Measurements from ENCODE around the gene TMEM258. TPM values are rescaled to one million over a fixed set of nuclear protein-coding genes. Genes with fewer than 3 reads are reported as not detected.

TMEM258 gene
- total and polyA plus RNA-seq, 10 of the 15 experiments (the other 5 are each of a cell fraction or from before 2014, with no cell fraction given) = 160 to 840 (median 326) TPM

DNA sequence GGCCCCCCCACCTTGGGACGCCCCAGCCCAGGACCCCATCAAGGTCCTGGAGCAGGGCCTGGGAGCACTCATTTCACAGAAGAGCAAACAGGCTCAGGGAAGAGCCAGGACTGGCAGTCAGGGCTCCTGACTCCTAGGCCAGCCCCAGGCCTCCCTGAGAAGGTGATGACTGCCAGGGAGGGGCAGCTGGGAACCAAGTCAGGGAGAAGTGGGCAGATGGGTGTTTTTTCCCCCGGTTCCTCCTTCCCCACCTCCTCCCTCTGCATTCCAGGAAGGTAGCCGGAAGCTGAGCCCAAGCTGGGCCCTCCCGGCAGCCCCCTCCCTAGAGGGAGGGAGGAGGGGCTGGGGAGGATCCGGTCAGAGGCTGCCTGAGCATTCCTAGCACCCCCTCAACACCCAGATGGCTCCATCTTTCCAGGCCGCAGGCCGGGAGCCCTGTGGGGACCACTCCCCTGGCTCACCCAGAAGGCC lies 20.4 kb downstream of the TMEM258 start (continued):
- TF ChIP-seq, protein P1, sequence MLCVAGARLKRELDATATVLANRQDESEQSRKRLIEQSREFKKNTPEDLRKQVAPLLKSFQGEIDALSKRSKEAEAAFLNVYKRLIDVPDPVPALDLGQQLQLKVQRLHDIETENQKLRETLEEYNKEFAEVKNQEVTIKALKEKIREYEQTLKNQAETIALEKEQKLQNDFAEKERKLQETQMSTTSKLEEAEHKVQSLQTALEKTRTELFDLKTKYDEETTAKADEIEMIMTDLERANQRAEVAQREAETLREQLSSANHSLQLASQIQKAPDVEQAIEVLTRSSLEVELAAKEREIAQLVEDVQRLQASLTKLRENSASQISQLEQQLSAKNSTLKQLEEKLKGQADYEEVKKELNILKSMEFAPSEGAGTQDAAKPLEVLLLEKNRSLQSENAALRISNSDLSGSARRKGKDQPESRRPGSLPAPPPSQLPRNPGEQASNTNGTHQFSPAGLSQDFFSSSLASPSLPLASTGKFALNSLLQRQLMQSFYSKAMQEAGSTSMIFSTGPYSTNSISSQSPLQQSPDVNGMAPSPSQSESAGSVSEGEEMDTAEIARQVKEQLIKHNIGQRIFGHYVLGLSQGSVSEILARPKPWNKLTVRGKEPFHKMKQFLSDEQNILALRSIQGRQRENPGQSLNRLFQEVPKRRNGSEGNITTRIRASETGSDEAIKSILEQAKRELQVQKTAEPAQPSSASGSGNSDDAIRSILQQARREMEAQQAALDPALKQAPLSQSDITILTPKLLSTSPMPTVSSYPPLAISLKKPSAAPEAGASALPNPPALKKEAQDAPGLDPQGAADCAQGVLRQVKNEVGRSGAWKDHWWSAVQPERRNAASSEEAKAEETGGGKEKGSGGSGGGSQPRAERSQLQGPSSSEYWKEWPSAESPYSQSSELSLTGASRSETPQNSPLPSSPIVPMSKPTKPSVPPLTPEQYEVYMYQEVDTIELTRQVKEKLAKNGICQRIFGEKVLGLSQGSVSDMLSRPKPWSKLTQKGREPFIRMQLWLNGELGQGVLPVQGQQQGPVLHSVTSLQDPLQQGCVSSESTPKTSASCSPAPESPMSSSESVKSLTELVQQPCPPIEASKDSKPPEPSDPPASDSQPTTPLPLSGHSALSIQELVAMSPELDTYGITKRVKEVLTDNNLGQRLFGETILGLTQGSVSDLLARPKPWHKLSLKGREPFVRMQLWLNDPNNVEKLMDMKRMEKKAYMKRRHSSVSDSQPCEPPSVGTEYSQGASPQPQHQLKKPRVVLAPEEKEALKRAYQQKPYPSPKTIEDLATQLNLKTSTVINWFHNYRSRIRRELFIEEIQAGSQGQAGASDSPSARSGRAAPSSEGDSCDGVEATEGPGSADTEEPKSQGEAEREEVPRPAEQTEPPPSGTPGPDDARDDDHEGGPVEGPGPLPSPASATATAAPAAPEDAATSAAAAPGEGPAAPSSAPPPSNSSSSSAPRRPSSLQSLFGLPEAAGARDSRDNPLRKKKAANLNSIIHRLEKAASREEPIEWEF (IDR thresholded peaks at IDR 0.05; ENCODE audit: insufficient replicate concordance, low read depth, low read length) = no peak
- no peak for TF ChIP-seq FOS (IDR thresholded peaks at IDR 0.05; ENCODE audit: borderline replicate concordance, extremely low read depth, insufficient read length)
- no peak for TF ChIP-seq RAD51 (IDR thresholded peaks at IDR 0.05)

DNA sequence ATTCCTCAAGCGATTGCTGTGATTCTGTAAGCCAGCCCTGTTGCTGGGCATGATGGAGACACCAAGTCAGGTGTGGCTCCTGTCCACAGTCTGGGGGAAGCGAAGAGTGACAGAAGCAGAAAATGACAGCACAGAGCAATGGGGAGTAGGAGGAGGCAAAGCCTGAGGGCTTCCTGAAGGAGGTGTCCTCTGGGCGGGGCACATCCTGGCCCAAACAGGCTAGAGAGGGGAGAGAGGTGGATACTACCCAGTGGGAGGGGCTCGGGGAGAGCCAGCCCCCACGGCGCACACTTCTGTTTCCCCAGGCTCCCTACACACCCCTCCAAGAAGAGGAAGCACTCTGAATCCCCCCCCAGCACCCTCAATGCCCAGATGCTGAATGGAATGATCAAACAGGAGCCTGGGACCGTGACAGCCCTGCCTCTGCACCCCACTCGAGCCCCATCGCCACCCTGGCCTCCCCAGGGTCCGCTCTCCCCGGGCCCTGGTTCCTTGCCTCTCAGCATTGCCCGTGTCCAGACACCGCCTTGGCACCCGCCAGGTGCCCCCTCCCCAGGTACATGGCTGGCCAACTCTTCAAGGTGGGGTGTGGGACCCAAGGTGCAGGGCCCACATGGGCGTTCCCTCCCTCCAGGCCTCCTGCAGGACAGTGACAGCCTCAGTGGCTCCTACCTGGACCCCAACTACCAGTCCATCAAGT lies 21.1 kb downstream of the TMEM258 start:
- no peaks in the 10 kb centered on the region for H3K79me2 ChIP-seq (ENCODE audit: control insufficient read depth, insufficient read depth, low read length)
- intact Hi-C loops (cut with micrococcal nuclease; ENCODE audit: unreplicated experiment) = no loop called here
- no peak overlapping the region for H3K27ac ChIP-seq (ENCODE audit: control insufficient read depth, insufficient read depth)
- H3K9me3 ChIP-seq (replicated peaks; ENCODE audit: control insufficient read depth, insufficient read depth, low read length) = no peaks in the 10 kb centered on the region
- no TSS peak for BruUV-seq (replicated peaks)
- no peaks in the 10 kb centered on the region for H3K27me3 ChIP-seq (replicated peaks in 1 of 2; ENCODE audit: control insufficient read depth in 2 of 2, insufficient read depth in 2 of 2, low read length in 1 of 2)
- SMC1A ChIA-PET (ENCODE audit: uncharacterized antibody, unreplicated experiment) = no interaction called here
- H3K4me1 ChIP-seq (ENCODE audit: control insufficient read depth, insufficient read depth, low read length) = no peaks in the 10 kb centered on the region
- FAIRE-seq (no peak), DNase-seq (ENCODE audit: low read depth, low spot score) (no peak), ATAC-seq (peak; percentile 12; the same call in 1 of the 3 replicates)
- H3K36me3 ChIP-seq (ENCODE audit: control insufficient read depth in 2 of 2, insufficient read depth in 2 of 2, low read length in 1 of 2) = no peaks in the 10 kb centered on the region
- no peak overlapping the region for H3K9ac ChIP-seq (ENCODE audit: control insufficient read depth, insufficient read depth, low read length)
- no peak overlapping the region for H3K4me3 ChIP-seq
- no peak overlapping the region for H2AFZ ChIP-seq (ENCODE audit: control insufficient read depth, low read depth, low read length)
- no peak overlapping the region for H3K4me2 ChIP-seq (ENCODE audit: control insufficient read depth, insufficient read depth)
- H4K20me1 ChIP-seq (ENCODE audit: control insufficient read depth, insufficient read depth) = no peaks in the 10 kb centered on the region
- RAD21 ChIA-PET (ENCODE audit: unreplicated experiment) = no interaction called here
- CTCF ChIA-PET = interaction anchor here (1.5 kb wide), 1 partner anchor 23 kb away, joined by 4 read pairs; no protein-coding TSS in a partner anchor
- in situ Hi-C loops (cut with MboI) = no loop called here
- POLR2A ChIA-PET = interaction anchor here (0.6 kb wide), 1 partner anchor 686 kb away, joined by 4 read pairs; no protein-coding TSS in a partner anchor
- 53% methylated on average over 15 of the region's 15 CpGs for WGBS (ENCODE audit: insufficient coverage, insufficient replicate concordance, low lambda C conversion rate, missing lambda C conversion rate)
- no peak for TF ChIP-seq SIX5 (IDR thresholded peaks at IDR 0.05; ENCODE audit: low read depth, low read length, severe bottlenecking)
- TF ChIP-seq SMAD5 (IDR thresholded peaks at IDR 0.05; ENCODE audit: low read depth) = no peak
- TF ChIP-seq EP300 (IDR thresholded peaks at IDR 0.05; ENCODE audit: borderline replicate concordance in 1 of 2, control insufficient read depth in 1 of 2, low read depth in 2 of 2, low read length in 2 of 2) = no peak
- TF ChIP-seq PML (IDR thresholded peaks at IDR 0.05; ENCODE audit: low read length) = no peak
- TF ChIP-seq SMAD1 (IDR thresholded peaks at IDR 0.05; ENCODE audit: low read depth, partially characterized antibody) = no peak
- TF ChIP-seq, protein P2, sequence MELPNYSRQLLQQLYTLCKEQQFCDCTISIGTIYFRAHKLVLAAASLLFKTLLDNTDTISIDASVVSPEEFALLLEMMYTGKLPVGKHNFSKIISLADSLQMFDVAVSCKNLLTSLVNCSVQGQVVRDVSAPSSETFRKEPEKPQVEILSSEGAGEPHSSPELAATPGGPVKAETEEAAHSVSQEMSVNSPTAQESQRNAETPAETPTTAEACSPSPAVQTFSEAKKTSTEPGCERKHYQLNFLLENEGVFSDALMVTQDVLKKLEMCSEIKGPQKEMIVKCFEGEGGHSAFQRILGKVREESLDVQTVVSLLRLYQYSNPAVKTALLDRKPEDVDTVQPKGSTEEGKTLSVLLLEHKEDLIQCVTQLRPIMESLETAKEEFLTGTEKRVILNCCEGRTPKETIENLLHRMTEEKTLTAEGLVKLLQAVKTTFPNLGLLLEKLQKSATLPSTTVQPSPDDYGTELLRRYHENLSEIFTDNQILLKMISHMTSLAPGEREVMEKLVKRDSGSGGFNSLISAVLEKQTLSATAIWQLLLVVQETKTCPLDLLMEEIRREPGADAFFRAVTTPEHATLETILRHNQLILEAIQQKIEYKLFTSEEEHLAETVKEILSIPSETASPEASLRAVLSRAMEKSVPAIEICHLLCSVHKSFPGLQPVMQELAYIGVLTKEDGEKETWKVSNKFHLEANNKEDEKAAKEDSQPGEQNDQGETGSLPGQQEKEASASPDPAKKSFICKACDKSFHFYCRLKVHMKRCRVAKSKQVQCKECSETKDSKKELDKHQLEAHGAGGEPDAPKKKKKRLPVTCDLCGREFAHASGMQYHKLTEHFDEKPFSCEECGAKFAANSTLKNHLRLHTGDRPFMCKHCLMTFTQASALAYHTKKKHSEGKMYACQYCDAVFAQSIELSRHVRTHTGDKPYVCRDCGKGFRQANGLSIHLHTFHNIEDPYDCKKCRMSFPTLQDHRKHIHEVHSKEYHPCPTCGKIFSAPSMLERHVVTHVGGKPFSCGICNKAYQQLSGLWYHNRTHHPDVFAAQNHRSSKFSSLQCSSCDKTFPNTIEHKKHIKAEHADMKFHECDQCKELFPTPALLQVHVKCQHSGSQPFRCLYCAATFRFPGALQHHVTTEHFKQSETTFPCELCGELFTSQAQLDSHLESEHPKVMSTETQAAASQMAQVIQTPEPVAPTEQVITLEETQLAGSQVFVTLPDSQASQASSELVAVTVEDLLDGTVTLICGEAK (IDR thresholded peaks at IDR 0.05; ENCODE audit: borderline replicate concordance) = no peak
- TF ChIP-seq POLR2AphosphoS5 (IDR thresholded peaks at IDR 0.05; ENCODE audit: low read length) = no peak

Data from GM12878 (cell line).